ENCODE measurements around the gene TIMM22.

DNA sequence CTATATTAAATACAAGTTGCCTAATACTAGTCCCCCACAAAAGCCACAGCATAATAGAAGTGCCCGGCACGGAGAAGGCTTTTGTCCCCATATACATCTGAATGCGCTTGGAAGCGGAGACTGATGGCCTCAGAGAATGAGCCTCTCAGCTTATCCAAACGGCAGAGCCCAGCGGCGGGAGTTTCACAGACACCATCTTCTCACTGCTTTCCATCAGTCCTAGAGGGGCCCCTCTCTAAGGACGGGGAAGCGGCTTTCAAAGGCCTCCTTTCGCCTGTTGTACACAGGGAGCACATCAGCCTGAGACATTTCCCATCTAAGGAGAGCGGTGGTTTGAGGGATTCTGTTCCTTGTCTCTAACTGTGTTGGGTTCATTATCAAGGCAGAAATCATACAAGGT, 34.3 kb upstream of the TIMM22 start:
- TF ChIP-seq, protein P1, sequence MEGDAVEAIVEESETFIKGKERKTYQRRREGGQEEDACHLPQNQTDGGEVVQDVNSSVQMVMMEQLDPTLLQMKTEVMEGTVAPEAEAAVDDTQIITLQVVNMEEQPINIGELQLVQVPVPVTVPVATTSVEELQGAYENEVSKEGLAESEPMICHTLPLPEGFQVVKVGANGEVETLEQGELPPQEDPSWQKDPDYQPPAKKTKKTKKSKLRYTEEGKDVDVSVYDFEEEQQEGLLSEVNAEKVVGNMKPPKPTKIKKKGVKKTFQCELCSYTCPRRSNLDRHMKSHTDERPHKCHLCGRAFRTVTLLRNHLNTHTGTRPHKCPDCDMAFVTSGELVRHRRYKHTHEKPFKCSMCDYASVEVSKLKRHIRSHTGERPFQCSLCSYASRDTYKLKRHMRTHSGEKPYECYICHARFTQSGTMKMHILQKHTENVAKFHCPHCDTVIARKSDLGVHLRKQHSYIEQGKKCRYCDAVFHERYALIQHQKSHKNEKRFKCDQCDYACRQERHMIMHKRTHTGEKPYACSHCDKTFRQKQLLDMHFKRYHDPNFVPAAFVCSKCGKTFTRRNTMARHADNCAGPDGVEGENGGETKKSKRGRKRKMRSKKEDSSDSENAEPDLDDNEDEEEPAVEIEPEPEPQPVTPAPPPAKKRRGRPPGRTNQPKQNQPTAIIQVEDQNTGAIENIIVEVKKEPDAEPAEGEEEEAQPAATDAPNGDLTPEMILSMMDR (conservative IDR thresholded peaks at IDR 0.05), result no peak
- TF ChIP-seq ZFX (IDR thresholded peaks at IDR 0.05), result no peak

All from C4-2B (cell line).